Mesendoderm (in vitro differentiated cells): ENCODE results near the gene AFG3L2.

Experiments
- DNase-seq: peaks from one replicate; pipeline ENCODE4 v3.0.0; 2013
- H2AK5ac ChIP-seq: 2 replicates; pipeline ENCODE4 v1.6.1; 2013; ENCODE audit warnings: low read length, inconsistent platforms
- H2BK120ac ChIP-seq: 2 replicates; pipeline ENCODE4 v1.6.1; 2013; ENCODE audit warnings: low read depth, mild to moderate bottlenecking, low read length, moderate library complexity, mixed read lengths
- H2BK15ac ChIP-seq: replicated peaks from 2 replicates; pipeline ENCODE4 v1.6.1; 2013; ENCODE audit warnings: low read depth, mild to moderate bottlenecking, moderate library complexity
- H2BK5ac ChIP-seq: 2 replicates; pipeline ENCODE4 v1.6.1; 2013; ENCODE audit warnings: low read length, inconsistent platforms
- H3K18ac ChIP-seq: 2 replicates; pipeline ENCODE4 v1.6.1; 2013; ENCODE audit warnings: mild to moderate bottlenecking, low read length, mixed read lengths
- H3K23ac ChIP-seq: one replicate; pipeline ENCODE4 v1.6.1; 2013; ENCODE audit warnings: low read length
- H3K27ac ChIP-seq: 2 replicates; pipeline ENCODE4 v1.5.1; 2013; ENCODE audit warnings: low read depth, mild to moderate bottlenecking, inconsistent platforms, low read length, moderate library complexity
- H3K27me3 ChIP-seq: 2 replicates; pipeline ENCODE4 v1.6.1; 2013; ENCODE audit warnings: low read length, control low read depth, mild to moderate bottlenecking, inconsistent platforms; ENCODE audit not compliant: insufficient read depth, poor library complexity
- H3K36me3 ChIP-seq: 2 replicates; pipeline ENCODE4 v1.6.1; 2013; ENCODE audit warnings: low read length, inconsistent platforms; ENCODE audit not compliant: control insufficient read depth, insufficient read depth
- H3K4ac ChIP-seq: one replicate; pipeline ENCODE4 v1.6.1; 2013; ENCODE audit warnings: low read depth, mild to moderate bottlenecking, low read length, moderate library complexity
- H3K4me1 ChIP-seq: 2 replicates; pipeline ENCODE4 v1.6.1; 2013; ENCODE audit warnings: low read depth, low read length, inconsistent platforms; ENCODE audit not compliant: control insufficient read depth
- H3K4me2 ChIP-seq: 2 replicates; pipeline ENCODE4 v1.6.1; 2013; ENCODE audit warnings: low read length
- H3K4me3 ChIP-seq: 2 replicates; pipeline ENCODE4 v1.5.1; 2013; ENCODE audit warnings: mild to moderate bottlenecking, low read length
- H3K56ac ChIP-seq: one replicate; pipeline ENCODE4 v1.6.1; 2013; ENCODE audit warnings: low read length
- H3K79me1 ChIP-seq: 2 replicates; pipeline ENCODE4 v1.6.1; 2013; ENCODE audit warnings: low read length, inconsistent platforms
- H3K79me2 ChIP-seq: 2 replicates; pipeline ENCODE4 v1.6.1; 2013; ENCODE audit warnings: mild to moderate bottlenecking, low read length; ENCODE audit not compliant: control insufficient read depth, insufficient read depth
- H3K9ac ChIP-seq: 2 replicates; pipeline ENCODE4 v1.6.1; 2013; ENCODE audit warnings: low read length, inconsistent platforms
- H4K5ac ChIP-seq: one replicate; pipeline ENCODE4 v1.6.1; 2013; ENCODE audit warnings: low read length
- H4K8ac ChIP-seq: one replicate; pipeline ENCODE4 v1.6.1; 2013; ENCODE audit warnings: low read depth, mild to moderate bottlenecking, control low read depth, low read length, moderate library complexity
- WGBS: extraction: QIAGEN DNeasy Blood & Tissue Kit; methylation state at CpG from one replicate; pipeline ENCODE4 v1.1.7; 2013; ENCODE audit warnings: low lambda C conversion rate, missing lambda C conversion rate; ENCODE audit not compliant: insufficient coverage; ENCODE audit errors: extremely low coverage; 5-methylcytosine and 5-hydroxymethylcytosine counted together

AFG3L2 gene

DNA sequence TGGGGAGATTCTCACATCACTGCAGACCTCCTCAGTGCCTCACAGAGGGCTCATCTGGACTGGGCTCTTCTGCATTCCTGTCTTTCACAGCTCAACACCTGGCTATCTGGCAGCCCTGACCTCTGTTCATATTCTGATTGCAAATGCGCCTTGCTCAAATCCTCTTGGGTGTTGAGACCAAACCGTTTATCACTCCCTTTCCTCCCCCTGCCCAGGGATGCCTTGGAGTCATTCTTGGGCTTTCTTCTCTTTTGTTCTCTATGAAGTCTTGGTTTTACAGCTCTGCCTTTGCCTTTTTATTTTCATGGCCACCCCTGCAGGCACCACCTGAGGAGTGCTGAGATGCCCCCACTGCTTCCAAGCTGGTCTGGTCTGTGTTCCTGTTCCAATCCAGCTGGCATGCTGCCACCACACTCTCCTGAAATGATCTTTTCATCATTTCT lies 42.6 kb downstream of the AFG3L2 start:
- no peaks in the 10 kb centered on the region for H3K36me3 ChIP-seq

DNA sequence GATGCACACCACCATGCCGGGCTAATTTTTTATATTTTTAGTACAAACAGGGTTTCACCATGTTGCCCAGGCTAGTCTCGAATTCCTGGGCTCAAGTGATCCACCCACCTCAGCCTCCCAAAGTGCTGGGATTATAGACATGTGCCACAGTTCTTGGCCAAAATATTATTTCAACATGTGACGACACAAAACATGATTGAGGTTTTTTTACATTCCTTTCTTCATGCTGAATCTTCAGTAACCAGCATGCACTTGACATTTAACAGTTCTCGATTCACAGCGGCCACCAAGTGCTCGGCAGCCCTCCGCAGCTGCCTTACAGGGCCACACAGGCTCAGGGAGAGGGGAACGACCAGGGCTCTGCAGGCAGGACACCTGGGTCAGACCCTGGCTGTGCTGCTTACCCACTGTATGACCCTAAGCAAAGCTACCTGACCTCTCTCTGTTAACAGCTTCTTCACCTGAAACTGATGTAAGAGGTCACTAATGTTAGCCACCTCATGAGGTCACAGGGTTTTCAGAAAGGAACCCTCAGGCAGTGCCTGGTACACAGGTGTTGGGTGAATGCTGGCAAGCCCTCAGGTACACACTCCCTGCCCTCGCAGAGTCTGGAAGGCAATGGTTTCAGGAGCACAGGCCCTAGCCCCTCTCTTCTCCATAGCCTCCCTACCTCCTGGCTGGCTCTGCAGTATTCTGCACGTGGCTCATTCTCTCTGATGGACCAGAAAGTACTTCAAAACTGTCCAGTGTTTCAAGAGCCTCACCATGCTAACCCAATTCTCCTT lies 43.3 kb downstream of the AFG3L2 start:
- H2BK15ac ChIP-seq: no peak overlapping the region
- no peak overlapping the region for H4K5ac ChIP-seq
- no peaks in the 10 kb centered on the region for H3K36me3 ChIP-seq
- H3K79me2 ChIP-seq: no peaks in the 10 kb centered on the region
- no peak overlapping the region for H3K4me2 ChIP-seq
- DNase-seq: no peak
- no peak overlapping the region for H4K8ac ChIP-seq
- H3K79me1 ChIP-seq: no peaks in the 10 kb centered on the region
- H3K23ac ChIP-seq: no peak overlapping the region
- no peak overlapping the region for H3K4me3 ChIP-seq
- no peak overlapping the region for H2BK120ac ChIP-seq
- no peak overlapping the region for H3K4ac ChIP-seq
- no peak overlapping the region for H2BK5ac ChIP-seq
- no peak overlapping the region for H3K18ac ChIP-seq
- no peak overlapping the region for H3K56ac ChIP-seq
- no peak overlapping the region for H3K9ac ChIP-seq
- no peaks in the 10 kb centered on the region for H3K27me3 ChIP-seq
- H3K27ac ChIP-seq: no peak overlapping the region
- H3K4me1 ChIP-seq: peaks cover 28% of the 10 kb centered on the region
- H2AK5ac ChIP-seq: no peak overlapping the region
- WGBS: no CpG with 5 or more reads among the region's 10 CpGs

More for the DNA sequence above, 42.6 kb downstream of the AFG3L2 start:
- no peak overlapping the region for H3K23ac ChIP-seq
- H2BK15ac ChIP-seq: no peak overlapping the region
- no peak overlapping the region for H2AK5ac ChIP-seq
- no peak overlapping the region for H3K4me3 ChIP-seq
- peak; percentile 42 for DNase-seq
- H2BK120ac ChIP-seq: no peak overlapping the region
- H3K79me2 ChIP-seq: no peaks in the 10 kb centered on the region
- H3K4me2 ChIP-seq: no peak overlapping the region
- H3K27me3 ChIP-seq: no peaks in the 10 kb centered on the region
- no peak overlapping the region for H3K4ac ChIP-seq
- whole genome bisulfite sequencing: no CpG with 5 or more reads among the region's 2 CpGs
- H3K18ac ChIP-seq: no peak overlapping the region
- peak overlapping the region; percentile 25 for H3K9ac ChIP-seq
- H4K8ac ChIP-seq: no peak overlapping the region
- H3K79me1 ChIP-seq: no peaks in the 10 kb centered on the region
- no peak overlapping the region for H4K5ac ChIP-seq
- no peak overlapping the region for H3K56ac ChIP-seq
- no peak overlapping the region for H2BK5ac ChIP-seq
- peaks cover 28% of the 10 kb centered on the region for H3K4me1 ChIP-seq
- no peak overlapping the region for H3K27ac ChIP-seq

DNA sequence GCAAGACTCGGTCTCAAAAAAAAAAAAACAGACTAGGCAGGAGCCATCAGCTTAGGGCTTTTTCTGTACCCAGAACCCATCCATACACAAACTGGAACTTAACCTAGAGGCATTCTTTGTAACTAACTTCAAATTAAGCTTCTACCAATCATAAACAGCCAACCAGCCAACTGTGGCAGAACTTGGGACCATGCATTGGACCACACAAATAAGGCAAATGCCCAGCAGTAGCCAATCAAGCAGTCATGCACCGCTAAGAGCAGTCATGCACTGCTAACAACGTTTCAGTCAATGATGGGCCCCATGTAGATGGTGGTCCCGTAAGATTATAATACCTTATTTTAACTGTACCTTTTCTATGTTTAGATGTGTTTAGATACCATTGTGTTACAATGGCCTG lies 46.3 kb downstream of the AFG3L2 start:
- peaks cover 18% of the 10 kb centered on the region for H3K4me1 ChIP-seq
- no peak overlapping the region for H2BK120ac ChIP-seq
- no peak overlapping the region for H3K4me3 ChIP-seq
- no peak overlapping the region for H3K4ac ChIP-seq
- peaks cover 8% of the 10 kb centered on the region for H3K36me3 ChIP-seq
- no peak overlapping the region for H3K4me2 ChIP-seq
- no peaks in the 10 kb centered on the region for H3K79me2 ChIP-seq
- H2AK5ac ChIP-seq: no peak overlapping the region
- DNase-seq: no peak
- H2BK5ac ChIP-seq: no peak overlapping the region
- H4K5ac ChIP-seq: no peak overlapping the region
- H3K56ac ChIP-seq: no peak overlapping the region
- H3K18ac ChIP-seq: no peak overlapping the region
- H3K9ac ChIP-seq: no peak overlapping the region
- no peak overlapping the region for H2BK15ac ChIP-seq
- no peak overlapping the region for H3K27ac ChIP-seq
- no CpG with 5 or more reads among the region's 4 CpGs for WGBS
- peaks cover 2% of the 10 kb centered on the region for H3K79me1 ChIP-seq
- H4K8ac ChIP-seq: no peak overlapping the region
- no peak overlapping the region for H3K23ac ChIP-seq
- no peaks in the 10 kb centered on the region for H3K27me3 ChIP-seq

DNA sequence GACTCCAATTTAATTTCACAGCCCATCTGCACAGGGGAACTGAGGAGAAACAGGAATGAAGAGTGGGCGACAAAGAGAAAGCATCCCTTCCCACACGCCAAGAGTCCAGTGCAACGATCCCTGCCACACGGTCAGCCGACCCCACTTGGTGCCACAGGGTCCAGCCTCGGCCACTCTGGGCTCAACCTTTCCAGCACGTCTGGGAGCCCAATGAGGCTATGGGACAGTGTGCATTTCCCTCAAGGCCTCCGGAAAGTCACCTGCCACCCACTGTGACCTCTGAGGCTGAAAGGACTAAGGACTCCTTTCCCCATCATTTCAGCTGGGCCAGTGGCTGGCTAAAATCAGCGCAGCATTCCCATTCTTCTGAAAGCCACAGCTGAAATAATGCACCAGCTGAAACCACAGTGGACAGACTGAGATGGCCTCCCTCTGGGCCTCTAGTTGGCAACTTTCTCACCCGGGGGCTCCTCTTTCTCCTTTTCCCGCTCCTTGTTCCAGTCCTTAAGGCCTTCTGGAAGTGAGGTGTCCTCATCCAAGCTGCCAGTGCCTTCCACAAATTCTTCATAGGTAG lies 47.8 kb downstream of the AFG3L2 start:
- H3K36me3 ChIP-seq: peaks cover 11% of the 10 kb centered on the region

DNA sequence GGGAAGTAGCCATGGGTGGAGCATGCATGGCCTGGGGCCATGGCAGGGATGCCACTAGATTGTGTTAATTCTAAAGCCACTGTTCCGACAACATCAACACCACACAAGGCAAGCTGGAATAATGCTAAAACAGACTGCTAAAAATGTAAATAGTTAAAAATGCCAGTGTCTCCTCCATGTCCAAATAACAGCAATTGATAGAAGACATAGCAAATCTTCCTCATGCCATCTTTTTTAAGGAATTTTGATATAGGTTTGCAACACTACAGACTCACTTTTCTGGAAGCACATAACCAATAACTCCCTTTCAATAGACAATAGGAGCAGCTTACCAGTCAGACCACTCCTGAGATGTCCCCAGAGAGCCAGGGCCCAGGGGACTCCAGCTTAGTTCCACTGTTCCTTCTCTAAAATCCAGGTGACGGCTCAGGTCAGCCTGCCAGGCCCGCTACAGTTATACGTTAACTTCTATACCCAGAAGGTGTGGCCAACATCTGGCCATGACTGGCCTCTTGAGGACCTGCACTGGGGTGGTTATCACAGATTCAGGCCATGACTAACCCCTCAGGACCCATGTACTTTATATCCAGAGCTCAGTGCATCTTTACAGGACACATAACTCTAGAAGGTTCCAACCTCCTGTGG lies 48.7 kb downstream of the AFG3L2 start:
- Histone ChIP-seq H2BK120ac (no peak overlapping the region), H3K4me3 (no peak overlapping the region), H3K4me1 (no peaks in the 10 kb centered on the region), H3K9ac (no peak overlapping the region), H3K23ac (no peak overlapping the region), H3K36me3 (peaks cover 11% of the 10 kb centered on the region), H4K5ac (no peak overlapping the region), H4K8ac (no peak overlapping the region), H3K18ac (no peak overlapping the region), H2BK5ac (no peak overlapping the region), H3K79me2 (no peaks in the 10 kb centered on the region), H2BK15ac (no peak overlapping the region), H3K56ac (no peak overlapping the region), H3K79me1 (peaks cover 2% of the 10 kb centered on the region), H2AK5ac (no peak overlapping the region), H3K4ac (no peak overlapping the region), H3K27me3 (no peaks in the 10 kb centered on the region), H3K4me2 (no peak overlapping the region), H3K27ac (no peak overlapping the region)
- WGBS: no CpG with 5 or more reads among the region's 4 CpGs
- no peak for DNase-seq

More for the DNA sequence above, 47.8 kb downstream of the AFG3L2 start:
- no peak overlapping the region for H4K5ac ChIP-seq
- no peak overlapping the region for H3K4ac ChIP-seq
- H2BK15ac ChIP-seq: no peak overlapping the region
- no peak overlapping the region for H3K4me2 ChIP-seq
- H2AK5ac ChIP-seq: no peak overlapping the region
- no peak overlapping the region for H4K8ac ChIP-seq
- H3K4me3 ChIP-seq: no peak overlapping the region
- H3K79me1 ChIP-seq: peaks cover 2% of the 10 kb centered on the region
- no peak overlapping the region for H3K56ac ChIP-seq
- H3K9ac ChIP-seq: no peak overlapping the region
- H3K79me2 ChIP-seq: no peaks in the 10 kb centered on the region
- H2BK120ac ChIP-seq: no peak overlapping the region
- WGBS: no CpG with 5 or more reads among the region's 11 CpGs
- H3K27ac ChIP-seq: no peak overlapping the region
- DNase-seq: no peak
- no peaks in the 10 kb centered on the region for H3K27me3 ChIP-seq
- H3K23ac ChIP-seq: no peak overlapping the region
- peaks cover 4% of the 10 kb centered on the region for H3K4me1 ChIP-seq
- no peak overlapping the region for H2BK5ac ChIP-seq
- no peak overlapping the region for H3K18ac ChIP-seq
